22Rv1 (cell line): Measurements from ENCODE around the gene SWAP70.

Experiments used
- CTCF ChIP-seq: fragments of 450-650 bp; IDR thresholded peaks from 2 replicates; pipeline ENCODE4 v1.5.1; 2017; ENCODE audit warnings: mild to moderate bottlenecking
- ZFX ChIP-seq: fragments of 450-650 bp; IDR thresholded peaks from 2 replicates; pipeline ENCODE4 v1.6.1; 2017; ENCODE audit warnings: antibody characterized with exemption, borderline replicate concordance

GRCh38 chr11:9757809-9758636, 94.1 kb downstream of the SWAP70 start:
- TF ChIP-seq CTCF = peak; percentile 96
- no peak for TF ChIP-seq ZFX
